PC-9 (cell line): ENCODE results near the gene PTTG1IP.

Experiments used
- EZH2 ChIP-seq: fragments of 200-600 bp; sonication (generic); IDR thresholded peaks from 2 replicates; pipeline ENCODE4 v1.8.0; 2017; ENCODE audit warnings: antibody characterized with exemption, low read depth
- TF ChIP-seq, protein P1 (sequence below): fragments of 200-600 bp; sonication (generic); conservative IDR thresholded peaks from 2 replicates; pipeline ENCODE4 v1.6.1; 2017; ENCODE audit warnings: mixed run types, antibody characterized with exemption, mild to moderate bottlenecking, moderate library complexity

GRCh38 chr21:44854391-44854663 lies 19.2 kb downstream of the PTTG1IP start:
- TF ChIP-seq, protein P1, sequence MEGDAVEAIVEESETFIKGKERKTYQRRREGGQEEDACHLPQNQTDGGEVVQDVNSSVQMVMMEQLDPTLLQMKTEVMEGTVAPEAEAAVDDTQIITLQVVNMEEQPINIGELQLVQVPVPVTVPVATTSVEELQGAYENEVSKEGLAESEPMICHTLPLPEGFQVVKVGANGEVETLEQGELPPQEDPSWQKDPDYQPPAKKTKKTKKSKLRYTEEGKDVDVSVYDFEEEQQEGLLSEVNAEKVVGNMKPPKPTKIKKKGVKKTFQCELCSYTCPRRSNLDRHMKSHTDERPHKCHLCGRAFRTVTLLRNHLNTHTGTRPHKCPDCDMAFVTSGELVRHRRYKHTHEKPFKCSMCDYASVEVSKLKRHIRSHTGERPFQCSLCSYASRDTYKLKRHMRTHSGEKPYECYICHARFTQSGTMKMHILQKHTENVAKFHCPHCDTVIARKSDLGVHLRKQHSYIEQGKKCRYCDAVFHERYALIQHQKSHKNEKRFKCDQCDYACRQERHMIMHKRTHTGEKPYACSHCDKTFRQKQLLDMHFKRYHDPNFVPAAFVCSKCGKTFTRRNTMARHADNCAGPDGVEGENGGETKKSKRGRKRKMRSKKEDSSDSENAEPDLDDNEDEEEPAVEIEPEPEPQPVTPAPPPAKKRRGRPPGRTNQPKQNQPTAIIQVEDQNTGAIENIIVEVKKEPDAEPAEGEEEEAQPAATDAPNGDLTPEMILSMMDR, result no peak
- no peak for TF ChIP-seq EZH2
